ENCODE measurements around the gene DNAJC24. TPM values are rescaled to one million over a fixed set of nuclear protein-coding genes. Genes with fewer than 3 reads are reported as not detected.
A peak's percentile ranks its signal among the peaks of the same experiment; 100 is the strongest.

Gene DNAJC24
- total RNA-seq, 1 donor = 23.9 TPM

- H3K4me3 ChIP-seq (ENCODE audit: insufficient read depth, low read length) = no peak overlapping the region
- H4K20me1 ChIP-seq (ENCODE audit: insufficient read depth, low read length) = peaks cover 2% of the 10 kb centered on the region
- no peaks in the 10 kb centered on the region for H3K27me3 ChIP-seq (ENCODE audit: insufficient read depth, low read length)
- H3K79me2 ChIP-seq (ENCODE audit: insufficient read depth, low read length) = peaks cover 2% of the 10 kb centered on the region
- H2AFZ ChIP-seq (ENCODE audit: low read length) = no peak overlapping the region
- no peak overlapping the region for H3K4me2 ChIP-seq (ENCODE audit: insufficient read depth, low read length)
- no peaks in the 10 kb centered on the region for H3K9me3 ChIP-seq (ENCODE audit: low read depth, low read length)
- no peak for TF ChIP-seq CTCF (IDR thresholded peaks at IDR 0.05; ENCODE audit: extremely low read depth, low read depth, low read length)
- H3K4me1 ChIP-seq (ENCODE audit: insufficient read depth, low read length) = no peaks in the 10 kb centered on the region
- H3K36me3 ChIP-seq (ENCODE audit: insufficient read depth, low read length) = no peaks in the 10 kb centered on the region
- DNase-seq (ENCODE audit: insufficient read length, low spot score, missing footprints) = no peak
- no peak overlapping the region for H3K27ac ChIP-seq (ENCODE audit: low read depth, low read length)
Measured at GRCh38 chr11:31387379-31387778, 17.7 kb downstream of the DNAJC24 start.

GRCh38 chr11:31397239-31397834 lies 27.7 kb downstream of the DNAJC24 start:
- H3K4me1 ChIP-seq (ENCODE audit: insufficient read depth, low read length) = no peaks in the 10 kb centered on the region
- H3K36me3 ChIP-seq (ENCODE audit: insufficient read depth, low read length) = no peaks in the 10 kb centered on the region
- no peaks in the 10 kb centered on the region for H3K9me3 ChIP-seq (ENCODE audit: low read depth, low read length)
- no peak overlapping the region for H2AFZ ChIP-seq (ENCODE audit: low read length)
- H3K4me3 ChIP-seq (ENCODE audit: insufficient read depth, low read length) = no peak overlapping the region
- H3K27ac ChIP-seq (ENCODE audit: low read depth, low read length) = no peak overlapping the region
- H3K27me3 ChIP-seq (ENCODE audit: insufficient read depth, low read length) = no peaks in the 10 kb centered on the region
- TF ChIP-seq CTCF (IDR thresholded peaks at IDR 0.05; ENCODE audit: extremely low read depth, low read depth, low read length) = peak; percentile 73
- H3K4me2 ChIP-seq (ENCODE audit: insufficient read depth, low read length) = no peak overlapping the region
- DNase-seq (ENCODE audit: insufficient read length, low spot score, missing footprints) = no peak
- peaks cover 3% of the 10 kb centered on the region for H4K20me1 ChIP-seq (ENCODE audit: insufficient read depth, low read length)
- H3K79me2 ChIP-seq (ENCODE audit: insufficient read depth, low read length) = no peaks in the 10 kb centered on the region

- DNase-seq (ENCODE audit: insufficient read length, low spot score, missing footprints) = no peak
Measured at GRCh38 chr11:31404614-31405013, 35.0 kb downstream of the DNAJC24 start.

GRCh38 chr11:31408201-31408600 lies 38.5 kb downstream of the DNAJC24 start:
- H3K9me3 ChIP-seq (ENCODE audit: low read depth, low read length) = no peaks in the 10 kb centered on the region
- H3K79me2 ChIP-seq (ENCODE audit: insufficient read depth, low read length) = no peaks in the 10 kb centered on the region
- peaks cover 9% of the 10 kb centered on the region for H3K4me1 ChIP-seq (ENCODE audit: insufficient read depth, low read length)
- H3K4me3 ChIP-seq (ENCODE audit: insufficient read depth, low read length) = no peak overlapping the region
- TF ChIP-seq CTCF (IDR thresholded peaks at IDR 0.05; ENCODE audit: extremely low read depth, low read depth, low read length) = no peak
- no peak for DNase-seq (ENCODE audit: insufficient read length, low spot score, missing footprints)
- H3K4me2 ChIP-seq (ENCODE audit: insufficient read depth, low read length) = no peak overlapping the region
- H2AFZ ChIP-seq (ENCODE audit: low read length) = no peak overlapping the region
- H3K36me3 ChIP-seq (ENCODE audit: insufficient read depth, low read length) = no peaks in the 10 kb centered on the region
- H4K20me1 ChIP-seq (ENCODE audit: insufficient read depth, low read length) = no peaks in the 10 kb centered on the region
- no peaks in the 10 kb centered on the region for H3K27me3 ChIP-seq (ENCODE audit: insufficient read depth, low read length)
- no peak overlapping the region for H3K27ac ChIP-seq (ENCODE audit: low read depth, low read length)

More at GRCh38 chr11:31404614-31405013, 35.0 kb downstream of the DNAJC24 start:
- no peak for TF ChIP-seq CTCF (IDR thresholded peaks at IDR 0.05; ENCODE audit: extremely low read depth, low read depth, low read length)
- Histone ChIP-seq H3K27me3 (ENCODE audit: insufficient read depth, low read length) (no peaks in the 10 kb centered on the region), H3K4me2 (ENCODE audit: insufficient read depth, low read length) (no peak overlapping the region), H4K20me1 (ENCODE audit: insufficient read depth, low read length) (no peaks in the 10 kb centered on the region), H3K4me3 (ENCODE audit: insufficient read depth, low read length) (no peak overlapping the region), H3K4me1 (ENCODE audit: insufficient read depth, low read length) (peaks cover 9% of the 10 kb centered on the region), H3K27ac (ENCODE audit: low read depth, low read length) (no peak overlapping the region), H3K9me3 (ENCODE audit: low read depth, low read length) (no peaks in the 10 kb centered on the region), H3K36me3 (ENCODE audit: insufficient read depth, low read length) (no peaks in the 10 kb centered on the region), H3K79me2 (ENCODE audit: insufficient read depth, low read length) (no peaks in the 10 kb centered on the region), H2AFZ (ENCODE audit: low read length) (no peak overlapping the region)
